Measurements from ENCODE around the gene USF3.

DNA sequence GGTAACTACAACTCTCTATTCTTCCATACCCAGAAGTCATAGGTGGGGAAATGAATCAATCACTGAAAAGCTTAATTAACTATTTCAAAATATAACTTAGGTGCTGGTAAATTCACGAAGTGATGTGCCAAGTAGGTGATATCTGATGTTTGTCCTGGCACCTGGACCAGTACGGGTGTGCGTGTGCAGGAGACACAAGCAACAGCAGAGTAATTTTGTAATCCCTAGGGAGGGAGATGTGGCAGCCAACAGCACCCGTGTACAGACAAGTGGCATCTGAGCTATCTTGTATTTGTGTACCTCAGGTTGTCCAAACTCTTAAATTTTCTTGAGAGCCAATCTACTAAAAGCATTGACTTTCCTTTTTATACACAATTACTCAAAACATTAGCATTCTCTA, 22.8 kb downstream of the USF3 start:
- TF ChIP-seq, protein P1, sequence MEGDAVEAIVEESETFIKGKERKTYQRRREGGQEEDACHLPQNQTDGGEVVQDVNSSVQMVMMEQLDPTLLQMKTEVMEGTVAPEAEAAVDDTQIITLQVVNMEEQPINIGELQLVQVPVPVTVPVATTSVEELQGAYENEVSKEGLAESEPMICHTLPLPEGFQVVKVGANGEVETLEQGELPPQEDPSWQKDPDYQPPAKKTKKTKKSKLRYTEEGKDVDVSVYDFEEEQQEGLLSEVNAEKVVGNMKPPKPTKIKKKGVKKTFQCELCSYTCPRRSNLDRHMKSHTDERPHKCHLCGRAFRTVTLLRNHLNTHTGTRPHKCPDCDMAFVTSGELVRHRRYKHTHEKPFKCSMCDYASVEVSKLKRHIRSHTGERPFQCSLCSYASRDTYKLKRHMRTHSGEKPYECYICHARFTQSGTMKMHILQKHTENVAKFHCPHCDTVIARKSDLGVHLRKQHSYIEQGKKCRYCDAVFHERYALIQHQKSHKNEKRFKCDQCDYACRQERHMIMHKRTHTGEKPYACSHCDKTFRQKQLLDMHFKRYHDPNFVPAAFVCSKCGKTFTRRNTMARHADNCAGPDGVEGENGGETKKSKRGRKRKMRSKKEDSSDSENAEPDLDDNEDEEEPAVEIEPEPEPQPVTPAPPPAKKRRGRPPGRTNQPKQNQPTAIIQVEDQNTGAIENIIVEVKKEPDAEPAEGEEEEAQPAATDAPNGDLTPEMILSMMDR (IDR thresholded peaks at IDR 0.05): no peak
- no peak for TF ChIP-seq POLR2A (IDR thresholded peaks at IDR 0.05)
- TF ChIP-seq POLR2AphosphoS5 (IDR thresholded peaks at IDR 0.05): no peak
- TF ChIP-seq EP300 (IDR thresholded peaks at IDR 0.05): no peak
